HG02981 (cell line): ENCODE data around the gene PAPOLA.

ENCODE experiments used
- ATAC-seq: cut with Tn5 transposase; IDR thresholded peaks from one replicate; pipeline ENCODE4 v1.9.1; 2021; ENCODE audit warnings: mild to moderate bottlenecking, moderate library complexity; ENCODE audit not compliant: unreplicated experiment

The PAPOLA gene

GRCh38 chr14:96584199-96584906 is 82.2 kb downstream of the PAPOLA start:
- ATAC-seq = peak; percentile 64

DNA sequence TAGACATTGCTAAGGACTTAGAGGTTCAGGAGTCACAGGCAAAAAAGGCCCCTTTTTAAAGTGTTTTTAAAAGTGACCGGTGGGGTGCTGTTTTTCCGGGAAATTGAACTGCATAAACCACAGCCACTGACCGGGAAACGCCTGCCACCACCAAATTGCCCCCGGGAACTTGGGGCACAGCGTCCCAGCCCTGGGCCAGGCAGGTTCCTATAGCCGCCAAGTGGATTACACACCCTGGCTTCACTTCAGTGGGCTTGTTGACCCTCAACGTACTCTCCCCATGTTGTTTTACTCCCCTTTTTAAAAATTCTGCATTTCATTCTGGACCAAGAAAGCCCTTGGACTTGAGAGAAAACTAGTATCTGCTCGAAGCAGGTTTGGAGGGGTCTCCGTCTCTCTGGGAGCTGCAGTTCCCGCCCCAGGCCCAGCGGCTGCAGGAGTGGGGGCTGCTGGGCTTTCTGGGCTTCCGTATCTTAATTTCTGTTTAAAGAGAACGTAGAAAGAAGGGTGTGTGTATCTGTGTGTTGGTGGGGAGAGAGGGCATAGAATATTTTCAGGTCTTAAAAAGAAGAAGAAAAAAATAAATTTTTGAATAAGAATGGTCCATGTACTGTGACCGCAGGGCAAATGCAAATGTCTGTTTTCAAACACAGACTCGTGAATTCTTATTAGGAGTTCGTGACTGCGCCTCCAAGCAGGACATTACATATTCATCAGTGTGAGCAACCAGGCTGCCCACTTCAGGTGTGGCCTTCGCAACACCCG is 82.9 kb downstream of the PAPOLA start:
- ATAC-seq = no peak

GRCh38 chr14:96585672-96586013 is 83.5 kb downstream of the PAPOLA start:
- ATAC-seq = no peak

DNA sequence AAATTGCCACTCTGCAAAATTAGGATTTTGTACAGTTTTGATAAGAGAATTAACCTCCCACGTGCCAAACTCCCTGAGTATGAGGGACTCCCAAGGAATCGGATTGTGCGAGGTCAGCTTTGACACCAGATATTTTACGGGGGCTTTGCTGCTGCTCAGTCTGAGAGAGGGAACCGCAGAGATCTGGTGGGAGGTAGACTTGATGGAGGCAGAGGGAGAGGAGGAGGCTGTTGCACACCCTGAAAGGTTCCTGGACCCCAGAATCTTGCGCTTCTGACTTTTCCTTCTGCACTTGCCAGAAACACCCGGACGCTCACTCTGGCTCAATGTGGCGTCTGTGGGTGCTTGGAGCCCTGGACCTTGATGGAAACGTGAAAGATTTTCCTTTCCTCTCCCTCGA is 83.9 kb downstream of the PAPOLA start:
- ATAC-seq = no peak

- no peak for ATAC-seq
Observed at GRCh38 chr14:96586921-96587822, 85.0 kb downstream of the PAPOLA start.

DNA sequence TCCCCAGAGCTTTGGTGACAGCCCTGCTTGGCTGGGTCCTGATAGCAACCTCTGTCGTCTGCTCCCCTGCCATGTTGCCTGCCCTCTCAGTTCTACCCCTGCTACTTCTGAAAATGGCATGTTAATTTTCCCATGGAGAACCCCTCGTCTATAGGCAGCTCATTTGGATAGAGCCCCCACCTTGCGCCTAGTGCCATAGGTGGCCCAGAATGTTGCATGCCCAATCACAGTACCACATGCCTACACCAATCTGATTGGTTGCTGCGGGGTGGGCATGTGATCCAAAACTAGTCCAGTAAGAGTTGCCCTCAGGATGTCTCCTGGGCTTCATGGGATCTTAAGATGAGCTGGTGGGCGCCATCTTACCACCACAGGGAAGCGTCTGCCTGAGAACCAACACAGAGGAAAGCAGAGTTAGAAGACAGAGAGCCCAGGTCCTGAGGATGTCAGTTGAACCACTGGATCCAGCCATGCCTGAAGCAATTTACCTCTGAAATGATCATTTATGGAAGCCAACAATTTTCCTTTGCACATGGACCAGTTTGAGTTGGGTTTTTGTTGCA is 85.7 kb downstream of the PAPOLA start:
- no peak for ATAC-seq

DNA sequence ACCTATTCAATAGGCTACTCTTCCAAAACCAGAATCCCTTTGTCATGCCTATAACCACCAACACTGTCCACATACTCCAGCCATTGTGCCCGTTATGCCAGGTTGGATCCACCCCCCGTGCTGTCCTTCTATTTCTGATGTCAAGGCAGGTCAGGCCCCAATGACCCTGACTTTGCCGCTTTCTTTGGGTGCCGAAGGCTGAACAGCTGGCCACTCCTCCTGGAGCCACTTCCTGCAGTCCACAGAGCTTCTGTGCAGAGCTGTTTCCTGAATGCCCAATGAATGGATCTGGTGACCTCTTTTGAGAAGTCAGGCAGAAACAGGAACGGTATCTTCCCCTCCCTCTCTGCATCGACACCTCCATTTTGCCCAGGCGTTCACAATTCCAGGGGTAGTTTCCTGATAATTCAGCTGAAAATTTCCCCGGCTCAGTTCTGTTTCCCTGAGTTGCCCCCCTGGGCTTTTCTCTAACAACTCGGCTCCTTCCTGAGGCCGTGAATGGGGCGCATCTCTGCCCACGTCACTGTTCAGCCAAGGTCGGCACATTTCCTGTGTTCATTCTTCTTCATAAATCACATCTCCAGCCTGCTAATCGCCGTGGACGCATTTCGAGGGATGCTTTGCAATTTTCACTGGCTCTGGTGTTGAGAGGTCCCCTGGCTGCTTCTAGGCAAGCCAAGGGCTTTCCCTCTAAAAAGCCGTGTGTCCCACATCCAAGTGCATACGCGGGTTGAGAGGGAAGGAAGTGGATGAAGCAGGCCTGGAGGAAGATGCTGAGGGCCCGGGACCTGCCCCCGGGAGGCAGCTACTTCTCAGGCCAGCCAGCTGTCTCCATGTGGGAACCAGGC is 86.5 kb downstream of the PAPOLA start:
- no peak for ATAC-seq

GRCh38 chr14:96589577-96589976 is 87.4 kb downstream of the PAPOLA start:
- no peak for ATAC-seq

GRCh38 chr14:96590190-96590864 is 88.1 kb downstream of the PAPOLA start:
- no peak for ATAC-seq

- peak; percentile 74 for ATAC-seq
Observed at GRCh38 chr14:96592591-96593386, 90.6 kb downstream of the PAPOLA start.

- ATAC-seq = no peak
Observed at GRCh38 chr14:96594961-96595360, 92.8 kb downstream of the PAPOLA start.

DNA sequence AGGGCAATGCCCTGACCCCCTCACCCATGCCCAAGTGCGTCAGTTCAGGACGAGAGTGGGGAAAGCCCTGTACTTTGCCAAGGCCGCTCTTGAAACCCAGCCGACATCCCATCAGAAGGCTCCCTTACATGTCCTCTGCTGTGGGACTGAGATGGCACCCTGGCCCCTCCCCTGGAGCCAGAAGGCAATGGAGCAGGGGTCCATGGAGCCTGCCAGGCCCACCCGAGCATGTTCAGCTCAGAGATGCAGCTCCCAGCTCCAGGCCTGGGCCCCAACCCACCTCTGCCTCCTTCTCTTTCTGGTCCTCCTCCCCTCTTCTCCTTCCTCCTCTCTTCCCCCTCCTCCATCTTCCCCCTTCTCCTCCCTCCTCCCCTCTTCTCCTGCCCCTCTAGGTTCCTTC is 95.5 kb downstream of the PAPOLA start:
- ATAC-seq = no peak

DNA sequence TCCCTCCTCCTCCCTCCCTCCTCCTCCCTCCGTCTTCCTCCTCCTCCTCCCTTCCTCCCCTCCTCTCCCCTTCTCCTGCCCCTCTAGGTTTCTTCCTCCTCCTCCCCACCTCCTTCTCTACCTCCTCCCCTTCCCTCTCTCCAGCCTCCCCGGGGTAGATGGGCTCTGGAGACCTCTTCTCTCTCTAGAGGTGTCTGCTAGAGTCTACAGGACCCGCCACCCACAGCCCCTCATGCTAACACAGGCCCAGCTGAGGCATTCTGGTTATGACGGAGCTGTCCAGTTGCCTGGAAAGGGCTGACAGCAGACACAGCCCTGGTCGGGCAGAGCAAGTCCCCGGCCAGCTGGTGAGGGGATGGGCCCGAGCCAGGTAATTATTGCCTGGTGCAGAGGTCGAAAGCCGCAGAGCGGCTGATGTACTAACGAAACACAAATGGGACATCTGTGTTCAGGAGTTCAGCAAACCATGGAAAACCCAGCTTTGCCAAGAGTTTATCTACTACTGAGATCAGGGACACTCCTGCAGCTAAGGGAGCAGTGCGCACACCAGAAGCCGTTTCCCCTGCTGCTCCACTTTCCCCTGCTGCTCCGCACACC is 96.2 kb downstream of the PAPOLA start:
- ATAC-seq = no peak

DNA sequence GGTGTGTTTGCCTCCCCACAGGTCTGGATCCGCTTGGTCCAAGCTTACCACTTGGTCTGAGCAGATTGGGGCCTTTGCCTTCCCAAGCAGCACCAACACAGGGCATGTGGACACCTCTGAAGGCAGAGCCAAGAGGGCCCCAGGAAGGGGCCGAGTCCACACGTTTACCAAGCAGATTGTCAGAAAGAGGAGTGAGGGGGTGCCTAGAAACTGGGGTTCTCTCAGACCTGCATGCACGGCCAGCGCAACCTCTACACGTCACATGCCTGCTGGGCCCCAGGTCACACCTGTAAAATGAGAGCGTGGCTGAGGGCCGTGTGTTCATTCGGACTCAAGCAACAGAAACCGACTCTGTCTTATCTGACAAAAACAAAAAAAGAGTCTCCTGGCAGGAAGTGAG is 96.9 kb downstream of the PAPOLA start:
- no peak for ATAC-seq

DNA sequence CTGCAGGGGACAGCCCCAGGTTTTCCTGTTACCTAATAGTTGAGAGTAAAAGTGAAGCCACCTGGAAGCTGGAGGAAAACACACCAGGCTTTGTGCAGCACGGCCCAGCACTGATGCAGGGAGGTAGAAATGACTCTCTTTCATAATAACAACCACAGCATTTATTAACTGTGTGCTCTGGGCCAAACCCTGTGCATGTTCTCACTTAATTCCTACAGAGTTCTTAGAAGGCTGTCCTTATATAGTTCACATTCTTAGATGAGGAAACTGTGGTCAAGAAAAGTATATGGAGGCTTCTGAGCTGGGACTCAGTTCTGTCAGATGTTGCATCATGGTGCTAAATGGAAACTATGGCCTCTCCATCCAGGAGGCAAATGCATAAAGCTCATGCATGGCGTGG is 100.0 kb downstream of the PAPOLA start:
- no peak for ATAC-seq

- ATAC-seq = no peak
Observed at GRCh38 chr14:96603350-96604255, 101.4 kb downstream of the PAPOLA start.

GRCh38 chr14:96614481-96614881 is 112.3 kb downstream of the PAPOLA start:
- ATAC-seq = no peak
